ENCODE measurements around the gene FAM222A.

FAM222A gene

DNA sequence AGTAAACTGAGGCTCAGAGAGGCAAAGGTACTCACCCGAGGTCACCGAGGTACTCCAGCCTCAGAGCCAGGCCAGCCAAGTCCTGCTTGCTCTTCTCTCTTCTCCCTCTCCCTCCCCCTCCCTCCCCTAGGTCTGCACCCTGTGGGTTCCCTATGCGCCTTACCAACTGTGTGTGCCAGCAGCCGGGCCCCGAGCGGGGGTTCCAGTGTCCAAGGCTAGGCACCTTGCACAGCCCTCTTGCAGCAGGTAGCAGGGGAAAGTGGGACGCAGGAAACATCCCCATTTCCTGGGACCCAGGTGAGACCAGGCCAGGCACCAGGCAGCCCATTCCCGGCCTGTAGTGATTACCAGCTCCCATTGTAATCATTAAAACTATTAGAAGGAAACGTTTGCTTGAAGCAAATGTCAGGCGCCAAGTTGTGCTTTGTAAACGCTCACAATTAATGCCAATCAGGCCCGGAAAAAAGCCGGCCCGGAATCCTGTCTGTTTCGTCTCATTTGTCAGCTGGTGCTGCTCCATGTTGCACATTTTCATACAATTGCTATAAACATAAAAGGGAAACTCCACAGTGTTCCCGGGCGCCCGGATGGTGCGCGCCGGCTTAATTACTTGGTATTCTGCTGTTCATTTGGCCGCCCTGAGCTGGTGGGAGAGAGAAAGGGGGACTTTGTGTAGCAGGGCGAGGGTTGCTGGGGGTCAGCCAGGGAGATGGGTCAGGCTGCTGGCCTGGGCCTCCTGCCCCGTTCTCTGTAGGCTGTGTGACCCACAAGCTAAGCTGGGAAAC is 11.9 kb downstream of the FAM222A start:
- no peak for DNase-seq

DNA sequence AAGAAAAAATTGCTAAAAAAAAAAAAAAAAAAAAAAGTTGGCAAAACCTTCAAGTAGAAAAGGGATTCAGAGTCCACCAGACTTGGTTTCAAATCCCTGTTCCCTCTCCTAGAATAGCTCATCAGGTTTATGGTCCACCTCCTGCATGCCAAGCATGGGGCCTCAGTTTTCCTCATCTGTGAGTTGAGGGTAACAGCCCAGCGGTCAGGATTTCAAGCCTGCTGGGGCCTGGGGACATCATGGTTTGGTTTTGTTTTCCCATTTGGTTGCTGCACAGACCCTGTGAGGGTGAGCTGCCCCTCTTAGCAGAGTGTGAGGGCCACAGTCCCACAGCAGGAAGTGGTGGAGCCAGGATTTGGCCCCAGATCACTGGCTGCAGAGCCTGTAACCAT is 12.5 kb downstream of the FAM222A start:
- no peak for DNase-seq

GRCh38 chr12:109726511-109727038 is 12.9 kb downstream of the FAM222A start:
- DNase-seq, result no peak

GRCh38 chr12:109727039-109727723 is 13.6 kb downstream of the FAM222A start:
- no peak for DNase-seq

DNA sequence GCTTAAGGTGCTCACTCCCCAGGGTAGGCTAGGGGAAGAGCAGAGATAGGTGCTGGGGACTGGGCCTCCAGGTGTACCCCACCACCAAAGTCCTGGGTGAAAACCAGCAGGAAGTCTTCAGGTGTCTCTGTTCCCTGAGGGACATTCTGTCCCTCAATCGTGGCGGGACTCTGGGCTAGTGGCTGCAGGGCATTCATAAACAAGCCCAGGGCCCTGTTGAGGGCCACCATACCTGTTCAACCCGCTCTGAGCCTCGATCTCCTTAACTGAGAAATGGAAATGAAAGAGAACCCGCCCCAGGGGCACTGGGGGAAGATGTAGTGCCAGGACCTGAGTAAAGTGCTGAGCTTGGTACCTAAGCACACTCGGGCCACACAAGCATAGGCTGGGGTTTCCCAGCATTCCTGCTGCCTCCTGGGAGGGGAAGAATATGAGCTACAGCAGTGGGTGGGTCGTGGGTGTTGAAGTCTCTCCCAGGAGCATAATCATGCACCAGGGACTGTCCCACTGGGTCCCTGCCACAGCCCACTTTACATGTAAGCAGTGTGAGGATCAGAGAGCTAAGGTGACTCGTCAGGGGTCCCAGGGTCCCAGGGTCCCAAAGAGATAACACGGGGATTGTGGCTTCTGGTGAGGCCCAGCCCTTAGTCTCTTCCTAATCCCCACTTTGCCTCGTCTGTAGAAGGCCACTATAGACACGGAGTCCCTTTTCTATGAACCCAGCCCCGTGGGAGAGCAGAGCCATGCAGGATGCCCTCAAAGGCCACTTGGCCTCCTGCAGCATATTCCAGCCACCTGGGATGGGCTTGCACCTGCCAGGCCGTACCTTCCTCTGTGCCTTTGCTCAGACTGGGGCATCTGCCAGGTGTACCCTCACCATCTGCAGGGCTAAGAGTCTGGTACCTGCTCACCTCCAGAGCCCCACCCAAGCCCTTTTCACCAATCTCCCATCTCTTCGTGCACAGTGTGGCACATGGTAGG is 14.4 kb downstream of the FAM222A start:
- DNase-seq, result no peak

DNA sequence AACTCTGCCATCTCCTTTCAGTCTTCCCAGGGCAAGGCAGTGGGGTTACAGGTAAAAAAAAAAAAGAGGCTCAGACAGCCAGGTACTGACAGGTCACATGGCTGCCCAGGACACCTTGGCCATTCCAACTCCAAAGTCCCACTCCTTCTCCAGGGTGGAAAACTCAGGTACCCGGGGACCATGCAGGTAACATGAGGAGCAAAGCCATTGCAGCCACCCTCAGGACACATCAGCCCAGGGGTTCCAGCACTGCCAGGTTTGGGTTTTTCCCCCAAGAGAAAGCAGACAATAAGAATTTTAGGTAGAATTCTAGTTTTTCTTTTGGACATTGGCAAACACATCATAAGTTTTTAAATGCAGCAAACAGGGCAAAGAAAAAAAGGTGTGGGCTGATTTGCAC is 15.3 kb downstream of the FAM222A start:
- DNase-seq, result no peak

DNA sequence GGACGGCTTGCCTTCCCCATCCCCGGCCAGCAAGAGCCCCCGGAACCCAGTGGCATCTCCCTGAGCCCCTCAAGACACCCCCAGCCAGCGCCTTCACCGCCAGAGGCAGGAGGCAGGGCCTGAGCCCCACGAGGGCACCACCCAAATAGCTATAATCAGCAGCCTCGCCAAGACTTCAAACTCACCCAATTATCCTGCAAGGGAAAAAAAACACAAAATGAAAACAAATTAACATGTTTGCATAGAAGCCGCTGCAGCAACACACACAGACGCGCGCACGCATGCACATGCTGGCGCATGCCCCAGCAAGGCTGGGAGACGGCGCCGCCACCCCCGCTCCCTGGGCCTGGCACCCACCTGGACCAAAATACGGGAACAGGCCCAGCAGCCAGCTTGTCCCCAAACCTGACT is 15.8 kb downstream of the FAM222A start:
- no peak for DNase-seq

GRCh38 chr12:109729801-109730200 is 16.2 kb downstream of the FAM222A start:
- no peak for DNase-seq

GRCh38 chr12:109730306-109731145 is 16.9 kb downstream of the FAM222A start:
- no peak for DNase-seq

- no peak for DNase-seq
These were observed 17.7 kb downstream of the FAM222A start for GRCh38 chr12:109731231-109731731.

DNA sequence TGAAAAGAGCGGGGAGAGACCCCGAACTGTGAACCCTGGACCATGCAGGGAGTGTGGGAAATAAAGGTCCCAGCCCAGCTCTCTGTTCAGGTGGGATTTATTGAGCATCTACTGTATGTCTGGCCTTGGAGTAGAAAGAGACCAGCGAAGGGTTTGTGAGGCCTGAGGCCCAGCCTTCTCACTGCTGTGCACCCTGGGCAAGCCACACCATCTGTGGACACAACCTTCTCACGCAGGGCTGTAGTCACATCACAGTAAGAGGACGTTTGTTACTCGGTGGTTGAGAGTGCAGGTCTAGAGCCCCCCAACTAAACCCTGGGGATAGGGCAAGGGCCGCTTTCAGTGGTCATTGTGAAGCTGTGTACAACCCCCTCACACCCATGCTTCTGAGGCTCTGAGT is 18.2 kb downstream of the FAM222A start:
- no peak for DNase-seq

DNA sequence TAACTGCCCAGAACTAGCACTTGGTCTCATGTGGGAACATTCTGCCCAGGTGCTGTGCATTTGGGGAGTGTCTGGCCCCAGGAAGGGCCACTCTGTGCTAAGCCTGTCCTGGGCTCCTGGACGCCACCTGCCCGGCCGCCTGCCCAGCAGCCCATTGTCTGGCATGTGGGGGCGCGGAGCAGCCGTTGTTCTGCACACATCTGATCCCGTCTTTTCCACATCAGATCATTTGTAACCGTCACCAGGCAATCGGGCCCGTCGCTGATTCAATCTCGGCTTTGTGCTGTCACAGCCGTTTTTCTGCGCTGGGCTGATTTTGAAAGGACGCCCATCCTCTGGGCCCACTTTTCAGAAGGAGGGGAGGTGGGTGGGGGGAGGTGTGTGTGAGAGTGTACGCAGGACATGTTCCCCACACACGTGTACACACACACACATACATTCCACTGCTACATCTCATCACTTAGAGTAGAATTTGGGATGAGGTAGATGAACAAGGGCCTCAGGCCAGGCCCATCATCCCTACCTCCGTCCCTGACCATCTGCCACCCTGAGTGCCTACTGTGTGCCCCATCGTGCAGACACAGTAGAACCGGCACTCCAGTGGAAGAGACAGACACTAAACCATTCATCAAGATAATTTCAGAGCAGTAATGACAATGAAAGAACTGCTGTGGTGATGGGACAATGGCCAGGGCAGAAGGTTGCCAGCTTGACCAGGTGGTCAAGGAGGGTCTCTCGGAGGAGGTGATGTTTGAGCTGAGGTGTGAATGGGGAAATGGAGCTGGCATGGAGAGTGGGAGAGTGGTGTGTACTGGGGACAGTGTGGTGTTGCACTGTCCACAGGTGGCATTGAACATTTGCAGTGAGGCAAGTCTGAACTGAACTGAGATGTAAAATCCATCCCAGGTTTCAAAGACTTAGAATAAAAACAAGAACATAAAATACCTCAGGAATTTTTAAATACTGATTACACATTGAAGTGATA is 19.0 kb downstream of the FAM222A start:
- no peak for DNase-seq

GRCh38 chr12:109734219-109735000 is 20.8 kb downstream of the FAM222A start:
- DNase-seq, result no peak

GRCh38 chr12:109735051-109735521 is 21.5 kb downstream of the FAM222A start:
- no peak for DNase-seq

GRCh38 chr12:109735825-109736551 is 22.4 kb downstream of the FAM222A start:
- DNase-seq, result no peak

GRCh38 chr12:109736552-109737108 is 23.0 kb downstream of the FAM222A start:
- peak; percentile 56 for DNase-seq

DNA sequence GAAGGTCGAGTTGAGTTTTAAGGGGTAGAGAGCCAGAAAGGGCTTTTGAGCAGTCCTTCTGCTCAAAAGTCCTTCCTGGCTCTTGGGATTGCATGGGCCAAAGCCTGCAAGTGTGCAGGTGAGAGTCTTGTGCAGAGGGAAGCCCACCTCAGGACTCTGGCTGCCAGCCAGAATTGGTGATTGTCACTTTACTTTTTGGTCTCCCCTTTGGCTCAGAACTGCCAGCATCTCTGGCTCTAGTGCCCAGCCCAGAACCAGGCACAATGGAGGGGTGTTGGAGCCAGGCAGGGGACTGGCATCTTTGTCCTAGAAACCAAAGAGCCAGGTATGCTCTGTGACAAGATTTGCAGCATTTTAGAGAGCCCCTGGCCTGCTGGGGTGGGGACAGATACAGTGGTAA is 23.5 kb downstream of the FAM222A start:
- DNase-seq, result no peak

GRCh38 chr12:109737631-109738030 is 24.0 kb downstream of the FAM222A start:
- no peak for DNase-seq
